ENCODE measurements around the gene ANKRD34A. TPM values are rescaled to one million over a fixed set of nuclear protein-coding genes. Genes with fewer than 3 reads are reported as not detected.

ANKRD34A gene
- total RNA-seq, 1 experiment from 2014 or later = 2.8 TPM

- peaks cover 34% of the 10 kb centered on the region for H4K20me1 ChIP-seq (ENCODE audit: low read length)
- H3K9ac ChIP-seq (ENCODE audit: low read length) = no peak overlapping the region
- no peaks in the 10 kb centered on the region for H3K9me3 ChIP-seq (ENCODE audit: low read length)
- DNase-seq (no peak), ATAC-seq (no peak)
- peaks cover 9% of the 10 kb centered on the region for H3F3A ChIP-seq (ENCODE audit: low read length, unreplicated experiment)
- no peaks in the 10 kb centered on the region for H3K9me2 ChIP-seq (replicated peaks; ENCODE audit: low read length)
- no peak for TF ChIP-seq EZH2 (IDR thresholded peaks at IDR 0.05; ENCODE audit: low read length, unreplicated experiment)
- TF ChIP-seq, protein P1, sequence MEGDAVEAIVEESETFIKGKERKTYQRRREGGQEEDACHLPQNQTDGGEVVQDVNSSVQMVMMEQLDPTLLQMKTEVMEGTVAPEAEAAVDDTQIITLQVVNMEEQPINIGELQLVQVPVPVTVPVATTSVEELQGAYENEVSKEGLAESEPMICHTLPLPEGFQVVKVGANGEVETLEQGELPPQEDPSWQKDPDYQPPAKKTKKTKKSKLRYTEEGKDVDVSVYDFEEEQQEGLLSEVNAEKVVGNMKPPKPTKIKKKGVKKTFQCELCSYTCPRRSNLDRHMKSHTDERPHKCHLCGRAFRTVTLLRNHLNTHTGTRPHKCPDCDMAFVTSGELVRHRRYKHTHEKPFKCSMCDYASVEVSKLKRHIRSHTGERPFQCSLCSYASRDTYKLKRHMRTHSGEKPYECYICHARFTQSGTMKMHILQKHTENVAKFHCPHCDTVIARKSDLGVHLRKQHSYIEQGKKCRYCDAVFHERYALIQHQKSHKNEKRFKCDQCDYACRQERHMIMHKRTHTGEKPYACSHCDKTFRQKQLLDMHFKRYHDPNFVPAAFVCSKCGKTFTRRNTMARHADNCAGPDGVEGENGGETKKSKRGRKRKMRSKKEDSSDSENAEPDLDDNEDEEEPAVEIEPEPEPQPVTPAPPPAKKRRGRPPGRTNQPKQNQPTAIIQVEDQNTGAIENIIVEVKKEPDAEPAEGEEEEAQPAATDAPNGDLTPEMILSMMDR (conservative IDR thresholded peaks at IDR 0.05; ENCODE audit: low read depth, low read length) = no peak
- no peak for TF ChIP-seq EZH2phosphoT487 (IDR thresholded peaks at IDR 0.05; ENCODE audit: borderline replicate concordance, low read length)
- intact Hi-C loops (cut with micrococcal nuclease) = no loop called here
- no TSS peak for BruUV-seq (replicated peaks)
- peak overlapping the region; percentile 98 for H3K4me2 ChIP-seq (ENCODE audit: low read length)
- peaks cover 34% of the 10 kb centered on the region for H3K4me1 ChIP-seq (ENCODE audit: insufficient read depth, low read length)
- POLR2A ChIA-PET (ENCODE audit: unreplicated experiment) = no interaction called here
- peak overlapping the region; percentile 99; the same call in 1 of the 2 replicates for H3K4me3 ChIP-seq (ENCODE audit: low read length)
- no peak overlapping the region for H3K27ac ChIP-seq (ENCODE audit: low read length)
- H3K79me2 ChIP-seq (ENCODE audit: low read length) = peaks cover 44% of the 10 kb centered on the region
- CTCF ChIA-PET = no interaction called here
- H2AFZ ChIP-seq (ENCODE audit: low read length) = no peak overlapping the region
- peaks cover 34% of the 10 kb centered on the region for H3K36me3 ChIP-seq (ENCODE audit: low read depth, low read length)
- no peaks in the 10 kb centered on the region for H3K27me3 ChIP-seq (ENCODE audit: low read length)
Measured at GRCh38 chr1:145992958-145993617, 28.7 kb upstream of the ANKRD34A start.

- peaks cover 9% of the 10 kb centered on the region for H3F3A ChIP-seq (ENCODE audit: low read length, unreplicated experiment)
- no peak overlapping the region for H3K9ac ChIP-seq (ENCODE audit: low read length)
- no TSS peak for BruUV-seq (replicated peaks)
- H3K79me2 ChIP-seq (ENCODE audit: low read length) = peaks cover 44% of the 10 kb centered on the region
- H3K27me3 ChIP-seq (ENCODE audit: low read length) = no peaks in the 10 kb centered on the region
- intact Hi-C loops (cut with micrococcal nuclease) = no loop called here
- no peaks in the 10 kb centered on the region for H3K9me3 ChIP-seq (ENCODE audit: low read length)
- CTCF ChIA-PET = no interaction called here
- no peak overlapping the region for H3K27ac ChIP-seq (ENCODE audit: low read length)
- H3K4me2 ChIP-seq (ENCODE audit: low read length) = no peak overlapping the region
- no peak overlapping the region for H2AFZ ChIP-seq (ENCODE audit: low read length)
- no peak for TF ChIP-seq EZH2phosphoT487 (IDR thresholded peaks at IDR 0.05; ENCODE audit: borderline replicate concordance, low read length)
- no peak for TF ChIP-seq EZH2 (IDR thresholded peaks at IDR 0.05; ENCODE audit: low read length, unreplicated experiment)
- TF ChIP-seq, protein P1 (conservative IDR thresholded peaks at IDR 0.05; ENCODE audit: low read depth, low read length) = no peak
- no peak for ATAC-seq
- peaks cover 34% of the 10 kb centered on the region for H4K20me1 ChIP-seq (ENCODE audit: low read length)
- H3K4me1 ChIP-seq (ENCODE audit: insufficient read depth, low read length) = peaks cover 31% of the 10 kb centered on the region
- H3K9me2 ChIP-seq (replicated peaks; ENCODE audit: low read length) = no peaks in the 10 kb centered on the region
- no peak for DNase-seq
- H3K36me3 ChIP-seq (ENCODE audit: low read depth, low read length) = peaks cover 34% of the 10 kb centered on the region
- no peak overlapping the region for H3K4me3 ChIP-seq (ENCODE audit: low read length)
- POLR2A ChIA-PET (ENCODE audit: unreplicated experiment) = no interaction called here
Measured at GRCh38 chr1:145992502-145992936, 28.1 kb upstream of the ANKRD34A start.

- Histone ChIP-seq H3K36me3 (ENCODE audit: low read depth, low read length) (peaks cover 34% of the 10 kb centered on the region), H3K4me2 (ENCODE audit: low read length) (no peak overlapping the region), H3K4me3 (ENCODE audit: low read length) (no peak overlapping the region), H3K27ac (ENCODE audit: low read length) (no peak overlapping the region), H3K9ac (ENCODE audit: low read length) (no peak overlapping the region), H3K4me1 (ENCODE audit: insufficient read depth, low read length) (peaks cover 25% of the 10 kb centered on the region), H4K20me1 (ENCODE audit: low read length) (peaks cover 34% of the 10 kb centered on the region), H3K9me3 (ENCODE audit: low read length) (no peaks in the 10 kb centered on the region), H3F3A (ENCODE audit: low read length, unreplicated experiment) (peaks cover 9% of the 10 kb centered on the region), H3K79me2 (ENCODE audit: low read length) (peaks cover 41% of the 10 kb centered on the region), H2AFZ (ENCODE audit: low read length) (no peak overlapping the region), H3K27me3 (ENCODE audit: low read length) (no peaks in the 10 kb centered on the region), H3K9me2 (replicated peaks; ENCODE audit: low read length) (no peaks in the 10 kb centered on the region)
- no TSS peak for BruUV-seq (replicated peaks)
- intact Hi-C loops (cut with micrococcal nuclease) = no loop called here
- CTCF ChIA-PET = interaction anchor here (0.6 kb wide), 1 partner anchor 41 kb away, joined by 3 read pairs; no protein-coding TSS in a partner anchor
- POLR2A ChIA-PET (ENCODE audit: unreplicated experiment) = no interaction called here
- no peak for ATAC-seq
- TF ChIP-seq, protein P1 (conservative IDR thresholded peaks at IDR 0.05; ENCODE audit: low read depth, low read length) = no peak
- TF ChIP-seq EZH2phosphoT487 (IDR thresholded peaks at IDR 0.05; ENCODE audit: borderline replicate concordance, low read length) (no peak), EZH2 (IDR thresholded peaks at IDR 0.05; ENCODE audit: low read length, unreplicated experiment) (no peak)
- DNase-seq = no peak
Measured at GRCh38 chr1:145991735-145992412, 27.5 kb upstream of the ANKRD34A start.
